ENCODE results near the gene TRMT112.

TRMT112 gene

DNA sequence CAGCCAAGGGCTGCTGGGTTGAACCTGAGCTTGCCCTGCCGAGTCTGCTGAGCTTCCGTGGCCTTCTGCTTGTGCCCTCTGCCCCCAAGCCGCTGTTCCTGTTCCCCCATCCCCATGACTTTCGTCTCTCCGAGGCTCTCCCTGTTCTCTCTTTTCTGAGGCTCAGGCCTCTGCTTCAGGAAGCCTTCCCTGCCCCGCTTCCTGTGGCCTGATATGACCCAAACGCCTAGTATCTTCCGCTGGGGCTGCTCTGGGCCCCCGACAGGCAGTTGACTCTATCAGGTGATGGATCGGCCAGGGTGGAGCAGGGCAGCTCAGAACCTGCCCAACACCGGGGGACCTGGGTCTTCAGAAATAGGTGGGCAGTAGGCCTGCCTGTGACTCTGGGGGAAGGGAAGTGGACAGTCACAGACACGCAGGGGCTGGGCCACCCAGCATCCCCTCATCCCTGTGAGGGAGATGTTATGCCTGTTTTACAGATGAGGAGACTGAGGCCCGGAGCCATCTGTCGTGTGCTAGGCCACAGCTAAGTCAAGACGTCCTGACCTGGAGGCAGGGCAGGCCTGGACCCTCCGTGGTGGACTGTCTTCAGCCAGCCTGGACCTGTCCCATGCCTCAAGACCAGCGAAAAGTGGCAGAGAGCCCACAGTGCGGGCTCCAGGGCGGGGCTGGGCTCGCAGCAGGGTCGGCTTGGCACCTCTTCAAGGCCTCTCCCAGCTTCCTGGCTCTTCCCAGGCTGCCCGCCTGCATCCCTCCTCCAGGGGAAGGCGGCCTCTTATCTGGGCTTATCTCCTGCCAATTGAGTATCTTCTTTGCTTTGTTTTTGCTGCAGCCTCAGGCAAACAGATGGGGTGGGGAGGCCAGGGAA, 49.1 kb downstream of the TRMT112 start:
- DNase-seq: peak in 1 of 2 experiments; percentile 62

DNA sequence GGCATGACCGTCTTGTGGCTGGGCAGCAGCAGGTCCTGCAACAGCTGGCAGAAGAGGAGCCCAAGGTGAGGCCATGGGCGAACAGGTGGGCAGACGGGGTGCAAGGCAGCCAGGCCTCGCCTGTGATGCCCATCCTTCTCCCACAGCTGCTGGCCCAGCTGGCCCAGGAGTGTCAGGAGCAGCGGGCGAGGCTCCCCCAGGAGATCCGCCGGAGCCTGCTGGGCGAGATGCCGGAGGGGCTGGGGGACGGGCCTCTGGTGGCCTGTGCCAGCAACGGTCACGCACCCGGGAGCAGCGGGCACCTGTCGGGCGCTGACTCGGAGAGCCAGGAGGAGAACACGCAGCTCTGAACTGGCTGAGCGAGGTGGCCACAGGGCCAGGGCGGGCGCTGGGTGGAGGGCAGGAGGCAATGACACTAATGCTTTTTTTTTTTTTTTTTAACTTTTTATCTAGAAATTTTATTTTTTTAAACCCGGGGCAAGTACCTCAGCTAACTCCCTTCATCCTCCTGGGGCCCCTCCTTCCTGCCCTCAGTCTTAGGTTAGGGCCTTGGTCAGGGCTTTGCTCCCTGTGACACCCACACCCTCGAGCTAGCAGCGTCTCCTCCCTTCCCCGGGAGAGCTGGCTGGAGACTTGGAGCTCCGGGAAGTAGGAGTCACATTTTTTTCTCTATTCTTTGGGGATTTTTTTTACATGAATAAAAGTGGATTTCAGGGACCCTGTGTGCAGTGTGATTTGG, 50.0 kb downstream of the TRMT112 start:
- no peak for DNase-seq
